ENCODE results near the gene LPIN1.

Gene LPIN1

DNA sequence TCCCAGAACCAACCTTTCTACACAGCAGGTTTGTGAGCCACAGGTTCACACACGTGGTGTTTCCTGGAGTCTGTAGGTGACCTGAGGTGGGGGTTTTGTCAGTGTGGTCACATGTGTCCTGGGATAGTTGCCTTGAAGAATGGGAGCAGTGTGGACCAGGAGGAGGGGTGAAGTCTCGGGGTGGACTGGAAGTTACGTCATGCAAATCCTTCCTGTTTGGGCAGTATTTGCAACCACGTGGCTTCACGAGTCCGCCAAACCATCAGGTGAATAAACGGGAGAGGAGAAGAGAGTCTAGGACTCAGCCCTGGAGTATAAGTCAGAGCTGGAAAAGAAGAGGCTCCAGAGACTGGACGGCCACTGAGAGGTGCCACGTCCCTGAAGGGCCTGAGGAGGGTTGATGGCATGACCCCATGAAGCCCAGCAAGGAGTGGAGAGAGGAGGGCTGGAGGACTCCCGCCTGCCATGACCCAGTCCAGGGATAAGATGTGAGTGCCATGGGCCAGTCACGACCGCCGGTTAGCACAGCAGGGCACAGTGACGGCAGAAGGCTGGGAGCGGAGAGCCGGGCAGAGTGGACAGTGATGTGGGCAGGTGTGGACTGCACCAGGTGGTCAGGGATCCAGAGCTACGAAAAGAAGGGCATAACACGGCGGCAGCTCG, 16.5 kb downstream of the LPIN1 start:
- TF ChIP-seq, protein P1, sequence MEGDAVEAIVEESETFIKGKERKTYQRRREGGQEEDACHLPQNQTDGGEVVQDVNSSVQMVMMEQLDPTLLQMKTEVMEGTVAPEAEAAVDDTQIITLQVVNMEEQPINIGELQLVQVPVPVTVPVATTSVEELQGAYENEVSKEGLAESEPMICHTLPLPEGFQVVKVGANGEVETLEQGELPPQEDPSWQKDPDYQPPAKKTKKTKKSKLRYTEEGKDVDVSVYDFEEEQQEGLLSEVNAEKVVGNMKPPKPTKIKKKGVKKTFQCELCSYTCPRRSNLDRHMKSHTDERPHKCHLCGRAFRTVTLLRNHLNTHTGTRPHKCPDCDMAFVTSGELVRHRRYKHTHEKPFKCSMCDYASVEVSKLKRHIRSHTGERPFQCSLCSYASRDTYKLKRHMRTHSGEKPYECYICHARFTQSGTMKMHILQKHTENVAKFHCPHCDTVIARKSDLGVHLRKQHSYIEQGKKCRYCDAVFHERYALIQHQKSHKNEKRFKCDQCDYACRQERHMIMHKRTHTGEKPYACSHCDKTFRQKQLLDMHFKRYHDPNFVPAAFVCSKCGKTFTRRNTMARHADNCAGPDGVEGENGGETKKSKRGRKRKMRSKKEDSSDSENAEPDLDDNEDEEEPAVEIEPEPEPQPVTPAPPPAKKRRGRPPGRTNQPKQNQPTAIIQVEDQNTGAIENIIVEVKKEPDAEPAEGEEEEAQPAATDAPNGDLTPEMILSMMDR (IDR thresholded peaks at IDR 0.05; ENCODE audit: low read depth, low read length), result no peak
- no peak for DNase-seq (ENCODE audit: low read depth in 2 of 2)
- no peak overlapping the region for H3K4me3 ChIP-seq (replicated peaks in 1 of 2; ENCODE audit: low read depth in 2 of 2, low read length in 2 of 2)

DNA sequence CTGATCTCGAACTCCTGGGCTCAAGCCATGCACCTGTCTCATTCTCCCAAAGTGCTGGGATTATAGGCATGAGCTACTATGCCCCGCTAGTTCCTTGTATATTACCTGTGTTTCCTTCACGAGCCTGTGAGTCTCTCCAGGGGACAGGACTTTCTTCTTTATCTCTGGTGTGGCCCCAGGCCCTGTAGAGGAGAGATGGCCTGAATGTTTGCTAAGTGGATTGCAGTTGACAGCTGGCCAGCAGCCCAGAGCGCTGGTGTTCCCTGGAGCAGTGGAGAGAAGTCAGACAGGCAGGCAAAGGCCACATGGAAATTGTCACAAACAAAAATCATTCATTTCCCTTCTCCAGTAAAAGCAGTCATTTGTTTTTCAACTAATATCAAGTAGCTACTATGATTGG, 17.9 kb downstream of the LPIN1 start:
- TF ChIP-seq, protein P1 (IDR thresholded peaks at IDR 0.05; ENCODE audit: low read depth, low read length), result no peak
- H3K4me3 ChIP-seq (replicated peaks in 1 of 2; ENCODE audit: low read depth in 2 of 2, low read length in 2 of 2), result no peak overlapping the region
- DNase-seq (ENCODE audit: low read depth in 2 of 2), result no peak

DNA sequence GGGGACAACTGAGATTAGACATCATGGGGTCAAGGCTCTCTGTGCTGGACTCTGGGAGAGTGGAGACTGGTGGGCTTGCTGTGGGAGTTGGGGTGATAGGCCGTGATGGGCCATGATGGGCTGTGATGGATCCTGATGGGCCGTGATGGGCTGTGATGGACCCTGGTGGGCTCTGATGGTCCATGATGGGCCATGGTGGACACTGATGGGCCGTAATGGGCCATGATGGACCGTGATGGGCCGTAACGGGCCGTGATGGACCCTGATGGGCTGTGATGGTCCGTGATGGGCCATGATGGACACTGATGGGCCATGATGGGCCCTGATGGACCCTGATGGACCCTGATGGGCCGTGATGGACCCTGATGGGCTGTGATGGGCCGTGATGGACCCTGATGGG, 18.5 kb downstream of the LPIN1 start:
- no peak for DNase-seq (ENCODE audit: low read depth in 2 of 2)
- TF ChIP-seq, protein P1 (IDR thresholded peaks at IDR 0.05; ENCODE audit: low read depth, low read length), result no peak
- no peak overlapping the region for H3K4me3 ChIP-seq (replicated peaks in 1 of 2; ENCODE audit: low read depth in 2 of 2, low read length in 2 of 2)

DNA sequence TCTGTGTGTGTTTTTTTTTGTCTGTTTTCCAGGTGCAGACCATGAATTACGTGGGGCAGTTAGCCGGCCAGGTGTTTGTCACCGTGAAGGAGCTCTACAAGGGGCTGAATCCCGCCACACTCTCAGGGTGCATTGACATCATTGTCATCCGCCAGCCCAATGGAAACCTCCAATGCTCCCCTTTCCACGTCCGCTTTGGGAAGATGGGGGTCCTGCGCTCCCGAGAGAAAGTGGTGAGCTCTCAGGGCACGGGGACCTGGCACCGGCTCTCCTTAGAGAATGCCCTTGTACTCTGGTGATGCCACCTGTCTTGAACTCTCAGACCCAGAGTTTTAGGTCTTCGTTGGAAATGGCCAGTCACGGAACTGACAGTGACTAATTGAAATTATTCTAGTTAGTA, 19.1 kb downstream of the LPIN1 start:
- TF ChIP-seq, protein P1 (IDR thresholded peaks at IDR 0.05; ENCODE audit: low read depth, low read length), result no peak
- no peak for DNase-seq (ENCODE audit: low read depth in 2 of 2)
- H3K4me3 ChIP-seq (replicated peaks in 1 of 2; ENCODE audit: low read depth in 2 of 2, low read length in 2 of 2), result no peak overlapping the region

DNA sequence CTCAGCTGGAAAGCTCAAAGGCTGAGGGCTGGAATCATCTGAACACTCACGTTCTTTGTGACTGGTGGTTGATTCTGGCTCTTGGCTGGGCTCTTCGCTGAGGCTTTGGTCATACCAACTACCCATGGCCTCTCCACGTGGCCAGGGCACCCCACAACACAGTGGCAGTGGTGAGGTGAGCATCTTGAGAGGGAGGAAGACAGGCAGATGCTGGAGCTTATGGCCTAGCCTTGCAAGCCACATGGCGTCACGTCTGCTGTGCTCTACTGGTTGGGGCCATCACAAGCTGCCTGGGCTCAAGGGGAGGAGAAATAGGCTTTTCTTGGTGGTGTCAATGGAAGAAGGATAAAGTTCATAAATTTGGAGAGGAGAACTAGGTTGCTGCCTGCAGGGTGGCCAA, 19.6 kb downstream of the LPIN1 start:
- TF ChIP-seq, protein P1 (IDR thresholded peaks at IDR 0.05; ENCODE audit: low read depth, low read length), result no peak
- no peak overlapping the region for H3K4me3 ChIP-seq (replicated peaks in 1 of 2; ENCODE audit: low read depth in 2 of 2, low read length in 2 of 2)
- DNase-seq (ENCODE audit: low read depth in 2 of 2), result no peak

DNA sequence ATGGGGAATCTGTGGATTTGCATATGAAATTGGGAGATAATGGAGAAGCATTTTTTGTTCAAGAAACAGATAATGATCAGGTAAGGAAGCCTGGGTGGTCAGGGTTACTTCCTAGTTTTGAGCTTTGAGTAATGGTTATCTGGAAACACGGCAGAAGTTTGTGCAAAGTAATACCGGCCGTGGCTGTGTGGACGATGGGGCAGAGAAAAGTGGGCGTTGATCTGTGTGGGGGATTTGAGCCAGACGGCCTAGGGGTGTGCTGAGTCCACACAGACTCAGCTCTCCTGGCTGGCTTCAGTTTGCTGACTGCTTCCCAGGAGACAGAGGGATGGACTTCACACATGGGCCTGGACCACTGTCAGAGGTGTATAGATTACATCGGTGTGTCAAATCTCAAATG, 21.3 kb downstream of the LPIN1 start:
- TF ChIP-seq, protein P1 (IDR thresholded peaks at IDR 0.05; ENCODE audit: low read depth, low read length), result no peak
- no peak for DNase-seq (ENCODE audit: low read depth in 2 of 2)
- H3K4me3 ChIP-seq (replicated peaks in 1 of 2; ENCODE audit: low read depth in 2 of 2, low read length in 2 of 2), result no peak overlapping the region

DNA sequence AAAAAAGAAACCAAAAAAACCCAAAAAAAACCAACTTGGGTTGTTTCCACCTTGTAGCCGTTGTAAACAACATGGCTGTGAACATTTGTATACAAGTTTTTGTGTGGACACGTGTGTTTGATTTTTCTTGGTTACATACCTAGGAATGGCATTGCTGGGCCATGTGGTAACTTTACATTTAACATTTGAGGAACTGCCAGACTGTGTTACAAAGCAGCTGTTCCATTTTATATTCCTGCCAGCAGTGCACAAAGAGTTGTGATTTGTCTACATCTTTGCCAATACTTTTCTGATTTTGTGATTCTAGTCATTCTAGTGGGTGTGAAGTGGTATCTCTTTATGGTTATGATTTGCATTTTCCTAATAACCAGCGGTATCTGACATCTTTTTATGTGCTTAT, 22.5 kb downstream of the LPIN1 start:
- DNase-seq (ENCODE audit: low read depth in 2 of 2), result peak in 1 of 2 donors; percentile 21
- TF ChIP-seq, protein P1 (IDR thresholded peaks at IDR 0.05; ENCODE audit: low read depth, low read length), result no peak
- H3K4me3 ChIP-seq (replicated peaks in 1 of 2; ENCODE audit: low read depth in 2 of 2, low read length in 2 of 2), result no peak overlapping the region
